ENCODE measurements around the gene ANO3.
"Not testable (repeated sequence)": the region's sequence is repeated elsewhere in the genome, so short reads cannot be mapped to it uniquely, and the experiment has no call there.

Gene ANO3

DNA sequence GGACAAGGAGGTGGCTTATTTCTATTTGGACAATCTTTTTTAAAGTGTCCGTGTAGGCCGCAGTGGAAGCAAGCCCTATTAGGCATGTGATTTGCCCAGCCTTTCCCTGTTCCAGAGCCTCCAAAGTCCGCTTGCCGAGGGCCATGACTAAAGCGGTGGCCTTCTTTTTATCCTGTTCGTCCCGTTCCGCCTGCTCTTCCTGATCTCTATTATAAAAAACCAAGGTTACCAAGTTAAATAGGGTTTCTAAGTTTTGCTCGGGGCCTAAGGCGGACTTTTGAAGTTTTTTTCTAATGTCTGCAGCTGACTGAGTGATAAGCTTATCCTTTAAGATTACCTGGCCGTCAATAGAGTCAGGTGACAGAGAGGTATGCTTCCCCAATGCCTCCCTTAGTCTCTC is 261.8 kb downstream of the ANO3 start:
- Histone ChIP-seq H3K36me3 (ENCODE audit: insufficient read depth, low read length) (no peaks in the 10 kb centered on the region), H4K20me1 (ENCODE audit: insufficient read depth, low read length, poor library complexity, severe bottlenecking) (no peaks in the 10 kb centered on the region), H3K9me2 (replicated peaks; ENCODE audit: low read depth, low read length) (no peaks in the 10 kb centered on the region), H2AFZ (ENCODE audit: low read length) (no peak overlapping the region), H3K4me2 (ENCODE audit: low read depth, low read length, poor library complexity, severe bottlenecking) (no peak overlapping the region), H3K27me3 (ENCODE audit: insufficient read depth, low read length, poor library complexity, severe bottlenecking) (no peaks in the 10 kb centered on the region), H3K79me2 (ENCODE audit: insufficient read depth, low read length) (no peaks in the 10 kb centered on the region), H3K9ac (ENCODE audit: low read depth, low read length, poor library complexity, severe bottlenecking) (no peak overlapping the region), H3F3A (ENCODE audit: low read depth) (no peaks in the 10 kb centered on the region), H3K9me3 (ENCODE audit: insufficient read depth, low read depth, low read length) (no peaks in the 10 kb centered on the region), H3K4me3 (ENCODE audit: low read length, poor library complexity, severe bottlenecking) (no peak overlapping the region), H3K4me1 (ENCODE audit: insufficient read depth, low read length, poor library complexity, severe bottlenecking) (no peaks in the 10 kb centered on the region)
- TF ChIP-seq, protein P1, sequence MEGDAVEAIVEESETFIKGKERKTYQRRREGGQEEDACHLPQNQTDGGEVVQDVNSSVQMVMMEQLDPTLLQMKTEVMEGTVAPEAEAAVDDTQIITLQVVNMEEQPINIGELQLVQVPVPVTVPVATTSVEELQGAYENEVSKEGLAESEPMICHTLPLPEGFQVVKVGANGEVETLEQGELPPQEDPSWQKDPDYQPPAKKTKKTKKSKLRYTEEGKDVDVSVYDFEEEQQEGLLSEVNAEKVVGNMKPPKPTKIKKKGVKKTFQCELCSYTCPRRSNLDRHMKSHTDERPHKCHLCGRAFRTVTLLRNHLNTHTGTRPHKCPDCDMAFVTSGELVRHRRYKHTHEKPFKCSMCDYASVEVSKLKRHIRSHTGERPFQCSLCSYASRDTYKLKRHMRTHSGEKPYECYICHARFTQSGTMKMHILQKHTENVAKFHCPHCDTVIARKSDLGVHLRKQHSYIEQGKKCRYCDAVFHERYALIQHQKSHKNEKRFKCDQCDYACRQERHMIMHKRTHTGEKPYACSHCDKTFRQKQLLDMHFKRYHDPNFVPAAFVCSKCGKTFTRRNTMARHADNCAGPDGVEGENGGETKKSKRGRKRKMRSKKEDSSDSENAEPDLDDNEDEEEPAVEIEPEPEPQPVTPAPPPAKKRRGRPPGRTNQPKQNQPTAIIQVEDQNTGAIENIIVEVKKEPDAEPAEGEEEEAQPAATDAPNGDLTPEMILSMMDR (conservative IDR thresholded peaks at IDR 0.05; ENCODE audit: low read length) = no peak
- TF ChIP-seq EZH2phosphoT487 (IDR thresholded peaks at IDR 0.05; ENCODE audit: borderline replicate concordance) = no peak

DNA sequence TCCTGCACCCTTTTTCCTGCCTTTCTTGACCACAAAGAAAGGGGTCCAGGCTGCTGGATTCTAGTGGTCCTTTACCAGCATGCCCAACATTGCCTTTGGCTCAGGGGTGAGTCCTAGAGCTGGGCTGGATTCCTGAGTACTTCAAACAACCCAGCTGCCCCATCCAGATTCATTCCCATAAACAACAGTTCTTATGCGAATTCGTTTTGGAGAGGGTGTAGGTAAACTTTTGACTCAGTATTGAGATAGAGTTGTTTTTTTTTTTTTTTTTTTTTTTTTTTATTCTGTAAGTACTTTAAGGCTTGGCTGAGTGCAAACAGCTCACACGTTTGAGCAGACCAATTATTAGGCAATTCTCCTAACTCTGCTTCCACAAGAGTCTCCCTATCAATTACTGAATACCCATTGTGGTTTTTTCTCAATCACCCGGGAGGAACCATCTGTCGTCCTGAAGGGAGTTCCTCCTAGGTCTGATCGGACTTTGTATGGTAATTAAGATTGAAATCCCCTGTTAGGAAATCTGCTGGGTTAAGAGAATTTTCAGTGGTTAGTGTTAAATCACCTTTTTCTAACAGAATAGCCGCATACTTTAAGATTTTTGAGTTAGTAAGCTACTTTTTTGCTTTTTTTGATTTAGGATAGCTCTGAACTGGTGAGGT is 263.4 kb downstream of the ANO3 start:
- H3K4me3 ChIP-seq (ENCODE audit: low read length, poor library complexity, severe bottlenecking); H3K4me1 ChIP-seq (ENCODE audit: insufficient read depth, low read length, poor library complexity, severe bottlenecking); H3K4me2 ChIP-seq (ENCODE audit: low read depth, low read length, poor library complexity, severe bottlenecking); H3F3A ChIP-seq (ENCODE audit: low read depth); H3K9me2 ChIP-seq (replicated peaks; ENCODE audit: low read depth, low read length); H2AFZ ChIP-seq (ENCODE audit: low read length); H3K27me3 ChIP-seq (ENCODE audit: insufficient read depth, low read length, poor library complexity, severe bottlenecking); H3K9ac ChIP-seq (ENCODE audit: low read depth, low read length, poor library complexity, severe bottlenecking); H3K36me3 ChIP-seq (ENCODE audit: insufficient read depth, low read length); H4K20me1 ChIP-seq (ENCODE audit: insufficient read depth, low read length, poor library complexity, severe bottlenecking); H3K79me2 ChIP-seq (ENCODE audit: insufficient read depth, low read length); H3K9me3 ChIP-seq (ENCODE audit: insufficient read depth, low read depth, low read length): not testable (repeated sequence)

DNA sequence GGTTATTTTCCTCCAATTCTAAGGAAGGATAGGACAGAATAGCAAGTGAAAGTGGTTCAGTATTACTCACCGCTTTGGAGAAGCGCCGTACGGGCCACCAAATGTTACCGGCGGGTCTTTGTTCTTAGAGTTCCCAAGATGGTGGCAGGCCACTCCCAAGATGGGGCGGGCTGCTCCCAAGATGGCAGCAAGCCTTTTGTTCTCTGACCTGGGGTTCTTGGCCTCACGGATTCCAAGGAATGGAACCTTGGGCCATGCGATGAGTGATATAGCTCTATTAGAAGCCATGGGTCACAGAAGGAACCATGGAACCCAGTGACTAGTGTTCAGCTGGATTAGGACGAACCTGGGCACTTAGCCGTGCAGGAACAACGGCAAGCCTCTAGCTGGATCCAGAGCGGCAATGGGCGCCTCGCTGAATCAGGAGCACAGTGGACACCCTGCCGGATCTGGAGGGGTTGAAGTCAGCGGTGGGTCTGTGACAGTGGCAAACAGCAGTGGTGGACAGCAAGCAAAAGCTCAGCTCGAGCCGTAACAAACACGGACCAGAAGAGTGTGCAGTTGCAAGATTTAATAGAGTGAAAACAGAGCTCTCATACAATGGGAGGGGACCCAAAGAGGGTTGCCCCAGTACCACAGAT is 265.2 kb downstream of the ANO3 start:
- H4K20me1 ChIP-seq (ENCODE audit: insufficient read depth, low read length, poor library complexity, severe bottlenecking); H3K27me3 ChIP-seq (ENCODE audit: insufficient read depth, low read length, poor library complexity, severe bottlenecking); H3F3A ChIP-seq (ENCODE audit: low read depth); H3K36me3 ChIP-seq (ENCODE audit: insufficient read depth, low read length); H2AFZ ChIP-seq (ENCODE audit: low read length); H3K4me2 ChIP-seq (ENCODE audit: low read depth, low read length, poor library complexity, severe bottlenecking); H3K9me2 ChIP-seq (replicated peaks; ENCODE audit: low read depth, low read length); H3K9ac ChIP-seq (ENCODE audit: low read depth, low read length, poor library complexity, severe bottlenecking); H3K79me2 ChIP-seq (ENCODE audit: insufficient read depth, low read length); H3K9me3 ChIP-seq (ENCODE audit: insufficient read depth, low read depth, low read length); H3K4me1 ChIP-seq (ENCODE audit: insufficient read depth, low read length, poor library complexity, severe bottlenecking); H3K4me3 ChIP-seq (ENCODE audit: low read length, poor library complexity, severe bottlenecking): not testable (repeated sequence)

DNA sequence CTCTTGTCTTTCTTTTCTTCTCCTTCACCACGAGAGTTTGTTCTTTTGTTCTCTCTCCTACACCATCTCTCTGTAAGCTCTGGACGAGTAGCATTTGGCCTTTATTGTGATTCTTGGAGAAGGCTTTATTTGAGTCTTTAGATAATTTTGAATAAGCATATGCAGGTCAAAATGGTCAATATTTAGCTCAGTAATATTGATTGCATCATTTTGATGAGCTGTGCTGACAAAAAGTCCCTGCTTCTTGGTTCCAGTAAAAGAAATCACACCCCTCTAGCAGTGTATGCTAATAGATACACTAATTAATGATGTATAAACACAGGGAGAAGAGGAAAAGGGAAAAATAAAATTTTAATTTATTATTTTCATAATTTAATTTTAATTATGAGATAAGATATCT is 266.0 kb downstream of the ANO3 start:
- H3K9me2 ChIP-seq (replicated peaks; ENCODE audit: low read depth, low read length) = no peaks in the 10 kb centered on the region
- no peaks in the 10 kb centered on the region for H3K4me1 ChIP-seq (ENCODE audit: insufficient read depth, low read length, poor library complexity, severe bottlenecking)
- no peak overlapping the region for H3K9ac ChIP-seq (ENCODE audit: low read depth, low read length, poor library complexity, severe bottlenecking)
- H3K9me3 ChIP-seq (ENCODE audit: insufficient read depth, low read depth, low read length) = no peaks in the 10 kb centered on the region
- no peak for TF ChIP-seq EZH2phosphoT487 (IDR thresholded peaks at IDR 0.05; ENCODE audit: borderline replicate concordance)
- TF ChIP-seq, protein P1 (conservative IDR thresholded peaks at IDR 0.05; ENCODE audit: low read length) = no peak
- H3K4me2 ChIP-seq (ENCODE audit: low read depth, low read length, poor library complexity, severe bottlenecking) = no peak overlapping the region
- H3K79me2 ChIP-seq (ENCODE audit: insufficient read depth, low read length) = no peaks in the 10 kb centered on the region
- H4K20me1 ChIP-seq (ENCODE audit: insufficient read depth, low read length, poor library complexity, severe bottlenecking) = no peaks in the 10 kb centered on the region
- H3F3A ChIP-seq (ENCODE audit: low read depth) = no peaks in the 10 kb centered on the region
- H2AFZ ChIP-seq (ENCODE audit: low read length) = no peak overlapping the region
- H3K36me3 ChIP-seq (ENCODE audit: insufficient read depth, low read length) = no peaks in the 10 kb centered on the region
- no peaks in the 10 kb centered on the region for H3K27me3 ChIP-seq (ENCODE audit: insufficient read depth, low read length, poor library complexity, severe bottlenecking)
- no peak overlapping the region for H3K4me3 ChIP-seq (ENCODE audit: low read length, poor library complexity, severe bottlenecking)
